Measurements from ENCODE around the gene TMEM106C.
A peak's percentile ranks its signal among the peaks of the same experiment; 100 is the strongest.

Gene TMEM106C

GRCh38 chr12:47938093-47938492 lies 25.3 kb upstream of the TMEM106C start:
- FAIRE-seq (no peak), DNase-seq (ENCODE audit: insufficient read length, low spot score) (no peak)
- TF ChIP-seq CTCF (IDR thresholded peaks at IDR 0.05; ENCODE audit: insufficient read depth, missing control alignments), result no peak

GRCh38 chr12:47938594-47938993 lies 24.8 kb upstream of the TMEM106C start:
- no peak for DNase-seq (ENCODE audit: insufficient read length, low spot score)
- FAIRE-seq, result no peak
- TF ChIP-seq CTCF (IDR thresholded peaks at IDR 0.05; ENCODE audit: insufficient read depth, missing control alignments), result no peak

DNA sequence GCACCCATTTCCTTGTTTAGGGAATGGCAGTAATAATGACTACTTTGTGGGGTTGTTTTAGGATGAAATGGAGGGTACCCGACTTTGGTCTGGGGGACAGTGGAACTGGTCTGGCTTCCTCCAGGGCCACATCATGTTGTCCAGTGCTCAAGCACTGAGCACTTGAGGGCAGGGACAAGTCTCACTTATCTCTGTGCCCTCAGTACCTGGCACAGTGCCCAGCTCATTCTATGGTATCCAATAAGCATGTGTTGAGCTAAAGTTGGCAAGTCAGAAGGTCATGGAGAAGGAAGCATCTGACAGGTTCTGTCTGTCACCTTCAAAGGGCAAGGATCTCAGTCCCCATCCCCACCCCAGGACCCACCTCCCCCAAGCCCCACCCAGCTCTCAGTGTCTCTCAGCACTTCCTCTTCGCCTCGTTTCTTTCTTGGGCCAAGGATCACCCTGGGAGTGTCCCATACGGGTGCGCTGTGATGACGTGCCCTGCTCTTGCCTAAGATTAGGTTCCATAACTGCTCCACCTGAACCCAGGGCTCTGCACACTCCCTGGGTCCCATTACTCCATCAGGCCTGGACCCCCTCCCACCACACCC lies 24.3 kb upstream of the TMEM106C start:
- no peak for FAIRE-seq
- no peak for DNase-seq (ENCODE audit: insufficient read length, low spot score)
- no peak for TF ChIP-seq CTCF (IDR thresholded peaks at IDR 0.05; ENCODE audit: insufficient read depth, missing control alignments)

DNA sequence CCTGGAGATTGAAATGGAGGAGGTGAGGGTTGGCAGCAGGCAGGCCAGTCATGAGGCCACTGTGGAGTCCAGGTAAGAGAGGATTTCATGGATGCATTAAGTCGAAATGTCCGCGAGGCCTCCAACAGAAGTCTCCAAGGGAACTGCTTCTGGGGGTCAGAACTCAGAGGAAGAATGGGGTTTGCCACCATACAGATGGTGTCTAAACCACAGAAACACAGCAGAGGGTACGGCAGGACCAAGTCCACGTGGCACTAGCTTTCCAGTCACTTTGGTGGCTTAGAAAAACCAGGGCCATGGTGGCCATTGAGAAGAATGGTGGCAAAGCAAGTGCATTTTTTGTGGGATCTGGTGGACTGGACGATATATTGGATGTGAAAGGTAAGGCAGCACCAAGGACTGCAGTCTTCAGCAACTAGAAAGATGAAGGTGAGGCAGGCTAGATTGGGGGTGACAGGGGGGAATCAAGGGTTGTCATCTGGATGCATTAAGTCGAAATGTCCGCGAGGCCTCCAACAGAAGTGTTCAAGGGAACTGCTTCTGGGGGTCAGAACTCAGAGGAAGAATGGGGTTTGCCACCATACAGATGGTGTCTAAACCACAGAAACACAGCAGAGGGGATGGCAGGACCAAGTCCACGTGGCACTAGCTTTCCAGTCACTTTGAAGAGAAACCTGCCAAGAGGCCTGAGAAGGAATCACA lies 22.5 kb upstream of the TMEM106C start:
- FAIRE-seq (no peak), DNase-seq (ENCODE audit: insufficient read length, low spot score) (no peak)
- TF ChIP-seq CTCF (IDR thresholded peaks at IDR 0.05; ENCODE audit: insufficient read depth, missing control alignments), result no peak

- no peak for FAIRE-seq
- DNase-seq (ENCODE audit: insufficient read length, low spot score), result no peak
- TF ChIP-seq CTCF (IDR thresholded peaks at IDR 0.05; ENCODE audit: insufficient read depth, missing control alignments), result no peak
Measured at GRCh38 chr12:47941475-47941780, 22.0 kb upstream of the TMEM106C start.

DNA sequence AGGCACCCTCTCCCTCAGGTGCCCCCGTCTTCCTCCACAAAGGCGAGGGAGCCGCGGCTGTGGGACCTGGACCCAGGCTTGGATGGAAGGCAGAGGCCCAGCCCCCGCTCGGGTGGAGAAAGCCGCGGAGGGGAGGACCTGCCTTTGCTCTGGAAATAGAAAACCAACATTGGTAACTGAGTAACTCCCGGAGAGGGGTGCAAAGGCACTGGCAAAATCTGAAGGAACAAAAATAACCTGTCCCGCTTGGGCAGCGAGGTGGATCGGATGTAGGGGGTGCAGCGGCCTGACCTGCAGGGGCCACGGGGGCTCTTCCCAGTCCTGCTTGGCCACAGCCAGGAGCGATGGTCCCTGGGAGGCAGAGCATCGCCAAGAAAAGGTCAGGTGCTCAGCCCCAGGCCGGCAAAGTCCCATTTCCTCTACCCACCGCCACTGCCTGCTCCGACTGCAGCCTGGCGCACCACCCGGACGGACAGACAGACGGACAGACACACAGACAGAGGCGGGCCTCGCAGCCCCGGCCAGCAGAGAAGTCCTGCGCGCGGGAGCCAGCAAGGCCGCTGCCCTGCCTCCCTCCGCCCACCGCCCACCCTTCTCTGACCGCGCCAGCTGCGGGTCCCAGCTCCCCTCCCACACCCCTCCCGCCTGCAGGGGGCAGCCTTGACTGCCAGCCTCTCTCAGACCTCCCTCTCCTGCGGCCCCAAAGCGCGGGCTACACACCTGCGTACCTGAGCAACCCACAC lies 21.4 kb upstream of the TMEM106C start:
- peak; percentile 23 for TF ChIP-seq CTCF (IDR thresholded peaks at IDR 0.05; ENCODE audit: insufficient read depth, missing control alignments)
- DNase-seq (ENCODE audit: insufficient read length, low spot score) (no peak), FAIRE-seq (no peak)
